ENCODE results near the gene TGFB3.

The TGFB3 gene

GRCh38 chr14:75969891-75970290 lies 11.9 kb downstream of the TGFB3 start:
- Histone ChIP-seq H3K4me1 (ENCODE audit: control insufficient read depth in 1 of 2, insufficient read depth in 1 of 2, low read depth in 1 of 2, low read length in 1 of 2) (no peaks in the 10 kb centered on the region), H3K27me3 (no peaks in the 10 kb centered on the region), H3K36me3 (no peaks in the 10 kb centered on the region), H3K4me3 (ENCODE audit: low read depth in 1 of 2, low read length in 1 of 2) (no peak overlapping the region), H3K9me3 (no peaks in the 10 kb centered on the region), H3K27ac (no peak overlapping the region)
- TF ChIP-seq CTCF (IDR thresholded peaks at IDR 0.05): no peak

GRCh38 chr14:75969126-75969525 lies 12.7 kb downstream of the TGFB3 start:
- Histone ChIP-seq H3K4me1 (ENCODE audit: control insufficient read depth in 1 of 2, insufficient read depth in 1 of 2, low read depth in 1 of 2, low read length in 1 of 2) (no peaks in the 10 kb centered on the region), H3K4me3 (ENCODE audit: low read depth in 1 of 2, low read length in 1 of 2) (no peak overlapping the region), H3K36me3 (no peaks in the 10 kb centered on the region), H3K27ac (no peak overlapping the region), H3K9me3 (no peaks in the 10 kb centered on the region), H3K27me3 (no peaks in the 10 kb centered on the region)
- no peak for TF ChIP-seq CTCF (IDR thresholded peaks at IDR 0.05)

GRCh38 chr14:75968456-75968855 lies 13.3 kb downstream of the TGFB3 start:
- no peak overlapping the region for H3K4me3 ChIP-seq (ENCODE audit: low read depth in 1 of 2, low read length in 1 of 2)
- no peaks in the 10 kb centered on the region for H3K9me3 ChIP-seq
- H3K4me1 ChIP-seq (ENCODE audit: control insufficient read depth in 1 of 2, insufficient read depth in 1 of 2, low read depth in 1 of 2, low read length in 1 of 2): no peaks in the 10 kb centered on the region
- H3K27ac ChIP-seq: no peak overlapping the region
- no peaks in the 10 kb centered on the region for H3K36me3 ChIP-seq
- no peak for TF ChIP-seq CTCF (IDR thresholded peaks at IDR 0.05)
- H3K27me3 ChIP-seq: no peaks in the 10 kb centered on the region

- H3K9me3 ChIP-seq: no peaks in the 10 kb centered on the region
- TF ChIP-seq CTCF (IDR thresholded peaks at IDR 0.05): no peak
- no peaks in the 10 kb centered on the region for H3K27me3 ChIP-seq
- H3K36me3 ChIP-seq: no peaks in the 10 kb centered on the region
- no peaks in the 10 kb centered on the region for H3K4me1 ChIP-seq (ENCODE audit: control insufficient read depth in 1 of 2, insufficient read depth in 1 of 2, low read depth in 1 of 2, low read length in 1 of 2)
- no peak overlapping the region for H3K4me3 ChIP-seq (ENCODE audit: low read depth in 1 of 2, low read length in 1 of 2)
- no peak overlapping the region for H3K27ac ChIP-seq
Measured at GRCh38 chr14:75967866-75968265, 13.9 kb downstream of the TGFB3 start.

- Histone ChIP-seq H3K27me3 (no peaks in the 10 kb centered on the region), H3K4me3 (ENCODE audit: low read depth in 1 of 2, low read length in 1 of 2) (no peak overlapping the region), H3K27ac (no peak overlapping the region), H3K36me3 (no peaks in the 10 kb centered on the region), H3K9me3 (no peaks in the 10 kb centered on the region), H3K4me1 (ENCODE audit: control insufficient read depth in 1 of 2, insufficient read depth in 1 of 2, low read depth in 1 of 2, low read length in 1 of 2) (no peaks in the 10 kb centered on the region)
- TF ChIP-seq CTCF (IDR thresholded peaks at IDR 0.05): no peak
Measured at GRCh38 chr14:75961662-75962061, 20.1 kb downstream of the TGFB3 start.

GRCh38 chr14:75960231-75960630 lies 21.6 kb downstream of the TGFB3 start:
- Histone ChIP-seq H3K27ac (no peak overlapping the region), H3K9me3 (no peaks in the 10 kb centered on the region), H3K4me1 (ENCODE audit: control insufficient read depth in 1 of 2, insufficient read depth in 1 of 2, low read depth in 1 of 2, low read length in 1 of 2) (no peaks in the 10 kb centered on the region), H3K4me3 (ENCODE audit: low read depth in 1 of 2, low read length in 1 of 2) (no peak overlapping the region), H3K36me3 (no peaks in the 10 kb centered on the region), H3K27me3 (no peaks in the 10 kb centered on the region)
- TF ChIP-seq CTCF (IDR thresholded peaks at IDR 0.05): no peak
